NB4 (cell line): ENCODE data around the gene MEF2C.

Experiments used
- POLR2A ChIP-seq: IDR thresholded peaks from 2 replicates; pipeline ENCODE4 v1.6.1; 2011; ENCODE audit warnings: mild to moderate bottlenecking; ENCODE audit not compliant: insufficient read length; ENCODE audit errors: extremely low read depth
- TF ChIP-seq, protein P1 (sequence below): IDR thresholded peaks from one replicate; pipeline ENCODE4 v1.5.1; 2012; ENCODE audit warnings: low read depth, low read length
- TF ChIP-seq, protein P2 (sequence below): IDR thresholded peaks from 2 replicates; pipeline ENCODE4 v1.6.1; 2011; ENCODE audit warnings: low read depth, low read length

DNA sequence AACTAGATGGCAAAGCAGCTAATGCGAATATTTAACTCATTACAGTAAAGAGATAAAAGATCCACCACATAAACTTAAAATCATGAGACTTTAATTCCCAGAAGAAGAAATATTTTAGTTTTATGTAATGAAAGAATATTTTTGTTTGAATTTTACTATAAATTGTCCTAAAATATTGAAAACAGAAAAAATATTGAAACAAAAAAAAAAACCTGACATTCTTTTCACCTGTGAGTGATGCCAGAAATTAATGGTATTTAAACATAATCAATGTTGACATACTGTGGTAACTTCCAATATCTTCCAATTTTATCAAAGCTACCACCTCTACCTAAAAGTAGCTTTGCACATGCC lies 153.2 kb downstream of the MEF2C start:
- TF ChIP-seq, protein P1, sequence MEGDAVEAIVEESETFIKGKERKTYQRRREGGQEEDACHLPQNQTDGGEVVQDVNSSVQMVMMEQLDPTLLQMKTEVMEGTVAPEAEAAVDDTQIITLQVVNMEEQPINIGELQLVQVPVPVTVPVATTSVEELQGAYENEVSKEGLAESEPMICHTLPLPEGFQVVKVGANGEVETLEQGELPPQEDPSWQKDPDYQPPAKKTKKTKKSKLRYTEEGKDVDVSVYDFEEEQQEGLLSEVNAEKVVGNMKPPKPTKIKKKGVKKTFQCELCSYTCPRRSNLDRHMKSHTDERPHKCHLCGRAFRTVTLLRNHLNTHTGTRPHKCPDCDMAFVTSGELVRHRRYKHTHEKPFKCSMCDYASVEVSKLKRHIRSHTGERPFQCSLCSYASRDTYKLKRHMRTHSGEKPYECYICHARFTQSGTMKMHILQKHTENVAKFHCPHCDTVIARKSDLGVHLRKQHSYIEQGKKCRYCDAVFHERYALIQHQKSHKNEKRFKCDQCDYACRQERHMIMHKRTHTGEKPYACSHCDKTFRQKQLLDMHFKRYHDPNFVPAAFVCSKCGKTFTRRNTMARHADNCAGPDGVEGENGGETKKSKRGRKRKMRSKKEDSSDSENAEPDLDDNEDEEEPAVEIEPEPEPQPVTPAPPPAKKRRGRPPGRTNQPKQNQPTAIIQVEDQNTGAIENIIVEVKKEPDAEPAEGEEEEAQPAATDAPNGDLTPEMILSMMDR = no peak
- TF ChIP-seq, protein P2, sequence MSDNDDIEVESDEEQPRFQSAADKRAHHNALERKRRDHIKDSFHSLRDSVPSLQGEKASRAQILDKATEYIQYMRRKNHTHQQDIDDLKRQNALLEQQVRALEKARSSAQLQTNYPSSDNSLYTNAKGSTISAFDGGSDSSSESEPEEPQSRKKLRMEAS = no peak
- no peak for TF ChIP-seq POLR2A
